Measurements from ENCODE around the gene GBP1.
"Not testable (repeated sequence)": the region's sequence is repeated elsewhere in the genome, so short reads cannot be mapped to it uniquely, and the experiment has no call there.

GBP1 gene

GRCh38 chr1:89087241-89087640, 22.2 kb upstream of the GBP1 start:
- H3K79me2 ChIP-seq (ENCODE audit: control insufficient read depth, low read length), result no peaks in the 10 kb centered on the region
- no peaks in the 10 kb centered on the region for H4K20me1 ChIP-seq (ENCODE audit: control insufficient read depth, insufficient read depth, low read depth, low read length)
- no peak overlapping the region for H3K27ac ChIP-seq (ENCODE audit: low read depth, low read length)
- no peaks in the 10 kb centered on the region for H3K9me2 ChIP-seq (replicated peaks; ENCODE audit: control insufficient read depth, low read length)
- no peak overlapping the region for H3K4me2 ChIP-seq (ENCODE audit: low read length)
- H3K9me3 ChIP-seq (ENCODE audit: control insufficient read depth, insufficient read depth, low read length), result no peaks in the 10 kb centered on the region
- H3F3A ChIP-seq (ENCODE audit: control insufficient read depth, insufficient read depth), result no peaks in the 10 kb centered on the region
- TF ChIP-seq EZH2phosphoT487 (IDR thresholded peaks at IDR 0.05; ENCODE audit: borderline replicate concordance, low read length) (no peak), CTCF (IDR thresholded peaks at IDR 0.05; ENCODE audit: low read depth, low read length, poor library complexity, severe bottlenecking) (no peak)
- no peaks in the 10 kb centered on the region for H3K4me1 ChIP-seq (ENCODE audit: control insufficient read depth, low read length)
- H3K27me3 ChIP-seq (ENCODE audit: control insufficient read depth, low read length), result no peaks in the 10 kb centered on the region
- no peak overlapping the region for H3K4me3 ChIP-seq (ENCODE audit: low read length)
- no peaks in the 10 kb centered on the region for H3K36me3 ChIP-seq (ENCODE audit: control insufficient read depth, low read length)

DNA sequence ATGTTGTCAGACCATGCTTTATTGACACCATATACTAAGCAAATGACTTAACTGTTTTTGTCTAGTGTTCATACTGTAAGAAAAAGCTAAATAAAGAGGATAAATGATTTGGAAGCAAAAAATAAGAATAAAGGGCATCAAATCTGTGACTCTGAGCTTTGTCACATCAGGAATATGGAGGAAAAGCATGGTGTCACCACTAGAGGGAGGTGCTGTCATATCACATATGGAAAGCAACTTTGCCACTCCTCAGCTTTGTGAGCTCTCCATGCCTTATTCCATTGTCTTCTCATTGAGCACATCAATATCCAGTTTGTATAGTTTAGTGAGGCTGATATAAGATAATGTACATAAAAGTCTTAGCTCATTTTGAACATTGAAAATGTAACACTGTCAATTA, 20.8 kb upstream of the GBP1 start:
- Histone ChIP-seq H3K79me2 (ENCODE audit: control insufficient read depth, low read length) (no peaks in the 10 kb centered on the region), H3F3A (ENCODE audit: control insufficient read depth, insufficient read depth) (no peaks in the 10 kb centered on the region), H3K9me2 (replicated peaks; ENCODE audit: control insufficient read depth, low read length) (no peaks in the 10 kb centered on the region; the same call in 1 of the 2 replicates), H3K4me2 (ENCODE audit: low read length) (no peak overlapping the region), H3K4me3 (ENCODE audit: low read length) (no peak overlapping the region), H3K27me3 (ENCODE audit: control insufficient read depth, low read length) (no peaks in the 10 kb centered on the region), H3K36me3 (ENCODE audit: control insufficient read depth, low read length) (no peaks in the 10 kb centered on the region), H3K4me1 (ENCODE audit: control insufficient read depth, low read length) (no peaks in the 10 kb centered on the region), H3K27ac (ENCODE audit: low read depth, low read length) (no peak overlapping the region), H4K20me1 (ENCODE audit: control insufficient read depth, insufficient read depth, low read depth, low read length) (no peaks in the 10 kb centered on the region), H3K9me3 (ENCODE audit: control insufficient read depth, insufficient read depth, low read length) (no peaks in the 10 kb centered on the region)
- TF ChIP-seq EZH2phosphoT487 (IDR thresholded peaks at IDR 0.05; ENCODE audit: borderline replicate concordance, low read length) (no peak), CTCF (IDR thresholded peaks at IDR 0.05; ENCODE audit: low read depth, low read length, poor library complexity, severe bottlenecking) (peak; percentile 67)

GRCh38 chr1:89081005-89081404, 16.0 kb upstream of the GBP1 start:
- H3K9me2 ChIP-seq (replicated peaks; ENCODE audit: control insufficient read depth, low read length), result no peaks in the 10 kb centered on the region; the same call in 1 of the 2 replicates
- H3K27me3 ChIP-seq (ENCODE audit: control insufficient read depth, low read length), result no peaks in the 10 kb centered on the region
- H3K9me3 ChIP-seq (ENCODE audit: control insufficient read depth, insufficient read depth, low read length), result no peaks in the 10 kb centered on the region
- H3K4me3 ChIP-seq (ENCODE audit: low read length), result no peak overlapping the region
- H3F3A ChIP-seq (ENCODE audit: control insufficient read depth, insufficient read depth), result no peaks in the 10 kb centered on the region
- no peaks in the 10 kb centered on the region for H4K20me1 ChIP-seq (ENCODE audit: control insufficient read depth, insufficient read depth, low read depth, low read length)
- H3K36me3 ChIP-seq (ENCODE audit: control insufficient read depth, low read length), result no peaks in the 10 kb centered on the region
- H3K4me2 ChIP-seq (ENCODE audit: low read length), result no peak overlapping the region
- H3K27ac ChIP-seq (ENCODE audit: low read depth, low read length), result no peak overlapping the region
- TF ChIP-seq CTCF (IDR thresholded peaks at IDR 0.05; ENCODE audit: low read depth, low read length, poor library complexity, severe bottlenecking) (no peak), EZH2phosphoT487 (IDR thresholded peaks at IDR 0.05; ENCODE audit: borderline replicate concordance, low read length) (no peak)
- H3K4me1 ChIP-seq (ENCODE audit: control insufficient read depth, low read length), result no peaks in the 10 kb centered on the region
- H3K79me2 ChIP-seq (ENCODE audit: control insufficient read depth, low read length), result no peaks in the 10 kb centered on the region

DNA sequence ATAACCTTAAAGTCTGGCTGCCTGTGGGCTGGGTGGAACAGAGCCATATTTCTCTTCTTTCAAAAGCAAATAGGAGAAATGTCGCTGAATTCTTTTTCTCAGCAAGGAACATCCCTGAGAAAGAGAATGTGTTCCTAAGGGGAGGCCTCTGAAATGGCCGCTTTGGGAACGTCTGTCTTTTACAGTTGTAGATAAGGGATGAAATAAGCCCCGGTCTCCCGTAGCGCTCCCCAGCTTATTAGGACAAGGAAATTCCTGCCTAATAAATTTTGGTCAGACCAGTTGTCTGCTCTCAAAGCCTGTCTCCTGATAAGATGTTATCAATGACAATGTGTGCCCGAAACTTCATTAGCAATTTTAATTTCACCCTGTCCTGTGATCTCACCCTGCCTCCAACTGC, 15.1 kb upstream of the GBP1 start:
- H3K4me1 ChIP-seq (ENCODE audit: control insufficient read depth, low read length); H3K79me2 ChIP-seq (ENCODE audit: control insufficient read depth, low read length): not testable (repeated sequence)

GRCh38 chr1:89072466-89073065, 7.6 kb upstream of the GBP1 start:
- not testable (repeated sequence) for H3K4me3 ChIP-seq (ENCODE audit: low read length); H3K27ac ChIP-seq (ENCODE audit: low read depth, low read length); H3K36me3 ChIP-seq (ENCODE audit: control insufficient read depth, low read length); H4K20me1 ChIP-seq (ENCODE audit: control insufficient read depth, insufficient read depth, low read depth, low read length); H3K4me1 ChIP-seq (ENCODE audit: control insufficient read depth, low read length); H3K79me2 ChIP-seq (ENCODE audit: control insufficient read depth, low read length); H3K9me2 ChIP-seq (replicated peaks; ENCODE audit: control insufficient read depth, low read length); H3K9me3 ChIP-seq (ENCODE audit: control insufficient read depth, insufficient read depth, low read length); H3K4me2 ChIP-seq (ENCODE audit: low read length); H3K27me3 ChIP-seq (ENCODE audit: control insufficient read depth, low read length); H3F3A ChIP-seq (ENCODE audit: control insufficient read depth, insufficient read depth)

More for the DNA sequence above, 15.1 kb upstream of the GBP1 start:
- not testable (repeated sequence) for H3K4me2 ChIP-seq (ENCODE audit: low read length); H3K27ac ChIP-seq (ENCODE audit: low read depth, low read length); H3K9me2 ChIP-seq (replicated peaks; ENCODE audit: control insufficient read depth, low read length); H3K4me3 ChIP-seq (ENCODE audit: low read length); H3K27me3 ChIP-seq (ENCODE audit: control insufficient read depth, low read length); H3F3A ChIP-seq (ENCODE audit: control insufficient read depth, insufficient read depth); H4K20me1 ChIP-seq (ENCODE audit: control insufficient read depth, insufficient read depth, low read depth, low read length); H3K36me3 ChIP-seq (ENCODE audit: control insufficient read depth, low read length); H3K9me3 ChIP-seq (ENCODE audit: control insufficient read depth, insufficient read depth, low read length)
